OCI-LY3 (cell line): ENCODE results near the gene CA10.

Source experiments
- H2AFZ ChIP-seq: fragments of 200-600, 300-600 bp; shearing (Covaris generic); 2 replicates; pipeline ENCODE4 v1.6.0; 2014; ENCODE audit warnings: antibody characterized with exemption, low read depth, low read length
- H3K27ac ChIP-seq: fragments of 200-600, 300-600 bp; sonication (generic); 2 replicates; pipeline ENCODE4 v1.5.1; 2014; ENCODE audit warnings: mild to moderate bottlenecking, low read length, moderate library complexity, mixed read lengths
- H3K27me3 ChIP-seq: fragments of 200-600, 300-600 bp; sonication (generic); 2 replicates; pipeline ENCODE4 v1.6.1; 2014; ENCODE audit warnings: low read depth, low read length, mixed read lengths
- H3K36me3 ChIP-seq: fragments of 200-600, 300-600 bp; sonication (generic); replicated peaks from 2 replicates; pipeline ENCODE3; 2014; ENCODE audit warnings: low read depth, low read length, mixed read lengths
- H3K4me1 ChIP-seq: fragments of 300-600, 200-600 bp; sonication (generic); 2 replicates; pipeline ENCODE4 v1.6.1; 2014; ENCODE audit warnings: low read length, mixed read lengths
- H3K4me2 ChIP-seq: fragments of 200-600, 300-600 bp; sonication (generic); 2 replicates; pipeline ENCODE4 v1.6.1; 2014; ENCODE audit warnings: low read length, mixed read lengths
- H3K4me3 ChIP-seq: fragments of 300-600, 200-600 bp; sonication (generic); 2 replicates; pipeline ENCODE4 v1.5.1; 2014; ENCODE audit warnings: antibody characterized with exemption, mild to moderate bottlenecking, low read length, moderate library complexity
- H3K79me2 ChIP-seq: fragments of 300-600, 200-600 bp; shearing (Covaris generic); 2 replicates; pipeline ENCODE4 v1.6.1; 2014; ENCODE audit warnings: mild to moderate bottlenecking, low read length, mixed read lengths
- H3K9ac ChIP-seq: fragments of 300-600, 200-600 bp; shearing (Covaris generic); 2 replicates; pipeline ENCODE4 v1.6.0; 2014; ENCODE audit warnings: mild to moderate bottlenecking, low read length, moderate library complexity
- H3K9me3 ChIP-seq: fragments of 200-600, 300-600 bp; shearing (Covaris generic); 2 replicates; pipeline ENCODE4 v1.6.1; 2014; ENCODE audit warnings: low read length, mixed read lengths; ENCODE audit not compliant: insufficient read depth
- H4K20me1 ChIP-seq: fragments of 200-600, 300-600 bp; sonication (generic); 2 replicates; pipeline ENCODE4 v1.6.1; 2016; ENCODE audit warnings: low read length, mixed read lengths; ENCODE audit not compliant: insufficient read depth
- CTCF ChIP-seq: fragments of 200-600, 300-600 bp; sonication (generic); IDR thresholded peaks from 2 replicates; pipeline ENCODE4 v1.5.1; 2014; ENCODE audit warnings: antibody characterized with exemption, low read length, low read depth
- EZH2phosphoT487 ChIP-seq: fragments of 200-600 bp; shearing (Covaris generic); IDR thresholded peaks from 2 replicates; pipeline ENCODE4 v1.6.1; 2018; ENCODE audit warnings: antibody characterized with exemption, mixed run types, low read depth

CA10 gene

GRCh38 chr17:51604299-51605020 is 554.1 kb downstream of the CA10 start:
- no peak overlapping the region for H3K4me3 ChIP-seq
- no peak overlapping the region for H3K9ac ChIP-seq
- H4K20me1 ChIP-seq: no peaks in the 10 kb centered on the region
- H3K9me3 ChIP-seq: no peaks in the 10 kb centered on the region
- H2AFZ ChIP-seq: no peak overlapping the region
- H3K27ac ChIP-seq: no peak overlapping the region
- no peaks in the 10 kb centered on the region for H3K36me3 ChIP-seq
- no peaks in the 10 kb centered on the region for H3K4me1 ChIP-seq
- no peaks in the 10 kb centered on the region for H3K79me2 ChIP-seq
- no peaks in the 10 kb centered on the region for H3K27me3 ChIP-seq
- TF ChIP-seq EZH2phosphoT487 (no peak), CTCF (no peak)
- H3K4me2 ChIP-seq: no peak overlapping the region

- Histone ChIP-seq H3K9me3 (no peaks in the 10 kb centered on the region), H3K27me3 (no peaks in the 10 kb centered on the region), H2AFZ (no peak overlapping the region), H3K79me2 (no peaks in the 10 kb centered on the region), H4K20me1 (no peaks in the 10 kb centered on the region), H3K4me1 (no peaks in the 10 kb centered on the region), H3K4me3 (no peak overlapping the region), H3K4me2 (no peak overlapping the region), H3K27ac (no peak overlapping the region), H3K36me3 (no peaks in the 10 kb centered on the region), H3K9ac (no peak overlapping the region)
- TF ChIP-seq EZH2phosphoT487 (no peak), CTCF (no peak)
Observed at GRCh38 chr17:51601622-51602261, 556.8 kb downstream of the CA10 start.

GRCh38 chr17:51598824-51599223 is 559.7 kb downstream of the CA10 start:
- Histone ChIP-seq H4K20me1 (no peaks in the 10 kb centered on the region), H3K4me3 (no peak overlapping the region), H3K27ac (no peak overlapping the region), H3K9me3 (no peaks in the 10 kb centered on the region), H3K9ac (no peak overlapping the region), H3K4me1 (no peaks in the 10 kb centered on the region), H3K4me2 (no peak overlapping the region), H3K36me3 (no peaks in the 10 kb centered on the region), H3K79me2 (no peaks in the 10 kb centered on the region), H2AFZ (no peak overlapping the region), H3K27me3 (no peaks in the 10 kb centered on the region)
- TF ChIP-seq CTCF (no peak), EZH2phosphoT487 (no peak)

GRCh38 chr17:51597345-51597744 is 561.2 kb downstream of the CA10 start:
- Histone ChIP-seq H2AFZ (no peak overlapping the region), H3K4me3 (no peak overlapping the region), H3K9ac (no peak overlapping the region), H3K9me3 (no peaks in the 10 kb centered on the region), H3K27me3 (no peaks in the 10 kb centered on the region), H3K4me2 (no peak overlapping the region), H3K4me1 (no peaks in the 10 kb centered on the region), H3K36me3 (no peaks in the 10 kb centered on the region), H4K20me1 (no peaks in the 10 kb centered on the region), H3K27ac (no peak overlapping the region), H3K79me2 (no peaks in the 10 kb centered on the region)
- no peak for TF ChIP-seq CTCF
- no peak for TF ChIP-seq EZH2phosphoT487
